WTC11 (cell line): ENCODE data around the gene MSLN. TPM values are rescaled to one million over a fixed set of nuclear protein-coding genes. Genes with fewer than 3 reads are reported as not detected.
A peak's percentile ranks its signal among the peaks of the same experiment; 100 is the strongest.

ENCODE experiments used
- ATAC-seq: fragments of 200-7000 bp; cut with Tn5 transposase; 2 replicates; pipeline ENCODE4 v1.10.0; 2021; ENCODE audit warnings: mild to moderate bottlenecking, moderate library complexity
- CTCF ChIA-PET: fragments of 300-600 bp; sonication (Branson Sonifier 250); formaldehyde crosslinking; loops from one replicate; lab custom pipeline; 2021; ENCODE audit warnings: antibody characterized with exemption; lab: Charles Lee
- POLR2A ChIA-PET: fragments of 350-600 bp; sonication (Branson Sonifier 250); formaldehyde crosslinking; loops from one replicate; lab custom pipeline; 2021; ENCODE audit warnings: antibody characterized with exemption; lab: Charles Lee
- DNase-seq: peaks from one replicate; pipeline ENCODE4 v3.0.0; 2021; ENCODE audit warnings: low spot score
- H3K27ac Mint-ChIP-seq: 2 replicates; pipeline ENCODE4 v1.8.0; 2021; ENCODE audit warnings: mixed read lengths
- H3K27me3 Mint-ChIP-seq: 2 replicates; pipeline ENCODE4 v1.8.0; 2021; ENCODE audit warnings: low read depth, mild to moderate bottlenecking, moderate library complexity, mixed read lengths
- H3K36me3 Mint-ChIP-seq: 2 replicates; pipeline ENCODE4 v1.8.0; 2021; ENCODE audit warnings: mixed read lengths
- H3K4me1 Mint-ChIP-seq: 2 replicates; pipeline ENCODE4 v1.8.0; 2022; ENCODE audit warnings: mixed read lengths
- H3K4me3 Mint-ChIP-seq: 2 replicates; pipeline ENCODE4 v1.8.0; 2021; ENCODE audit warnings: mild to moderate bottlenecking, moderate library complexity, mixed read lengths
- H3K9me3 Mint-ChIP-seq: 2 replicates; pipeline ENCODE4 v1.8.0; 2021; ENCODE audit warnings: mixed read lengths
- FOXJ3 ChIP-seq: sonication (generic); formaldehyde crosslinking; IDR thresholded peaks from 2 replicates; pipeline ENCODE4 v1.9.0; 2021; ENCODE audit warnings: missing genetic modification reagents, mild to moderate bottlenecking, borderline replicate concordance
- IRF2 ChIP-seq: sonication (generic); formaldehyde crosslinking; IDR thresholded peaks from 2 replicates; pipeline ENCODE4 v1.8.0; 2022; ENCODE audit warnings: low read depth, missing genetic modification reagents, borderline replicate concordance
- MYBL2 ChIP-seq: sonication (generic); formaldehyde crosslinking; IDR thresholded peaks from 2 replicates; pipeline ENCODE4 v1.8.1; 2023; ENCODE audit warnings: mild to moderate bottlenecking, moderate library complexity, missing genetic modification reagents
- NFYB ChIP-seq: sonication (generic); formaldehyde crosslinking; conservative IDR thresholded peaks from 2 replicates; pipeline ENCODE4 v1.8.0; 2022; ENCODE audit warnings: low read depth, missing genetic modification reagents
- NR2C2 ChIP-seq: sonication (generic); formaldehyde crosslinking; IDR thresholded peaks from 2 replicates; pipeline ENCODE4 v1.8.0; 2022; ENCODE audit warnings: mild to moderate bottlenecking, missing genetic modification reagents
- RORB ChIP-seq: fragments of 250-450 bp; sonication (Bioruptor Pico); IDR thresholded peaks from 2 replicates; pipeline ENCODE4 v1.9.0; 2021; ENCODE audit warnings: mild to moderate bottlenecking
- TP53 ChIP-seq: sonication (generic); formaldehyde crosslinking; IDR thresholded peaks from 2 replicates; pipeline ENCODE4 v1.8.1; 2023; ENCODE audit warnings: mild to moderate bottlenecking, missing genetic modification reagents
- ZBTB21 ChIP-seq: sonication (generic); formaldehyde crosslinking; IDR thresholded peaks from 2 replicates; pipeline ENCODE4 v1.8.1; 2023; ENCODE audit warnings: mild to moderate bottlenecking, missing genetic modification reagents, borderline replicate concordance
- total RNA-seq: library from RNA; stranded (reverse); gene quantifications from 3 replicates; pipeline ENCODE4 v1.2.3, GENCODE V29; 2021
- TF ChIP-seq, protein P1 (sequence below): sonication (generic); formaldehyde crosslinking; IDR thresholded peaks from 2 replicates; pipeline ENCODE4 v1.8.1; 2023; ENCODE audit warnings: mild to moderate bottlenecking, missing genetic modification reagents, borderline replicate concordance
- TF ChIP-seq, protein P2 (sequence below): sonication (generic); formaldehyde crosslinking; conservative IDR thresholded peaks from 2 replicates; pipeline ENCODE4 v1.8.1; 2022; ENCODE audit warnings: mild to moderate bottlenecking, missing genetic modification reagents
- TF ChIP-seq, protein P3 (sequence below): sonication (generic); formaldehyde crosslinking; IDR thresholded peaks from 2 replicates; pipeline ENCODE4 v1.8.0; 2022; ENCODE audit warnings: mild to moderate bottlenecking, missing genetic modification reagents
- TF ChIP-seq, protein P4 (sequence below): fragments of 250-450 bp; sonication (Bioruptor Pico); IDR thresholded peaks from 2 replicates; pipeline ENCODE4 v1.9.0; 2021; ENCODE audit warnings: mild to moderate bottlenecking

MSLN gene
- total RNA-seq, 1 experiment from 2014 or later, result 0.20 TPM

DNA sequence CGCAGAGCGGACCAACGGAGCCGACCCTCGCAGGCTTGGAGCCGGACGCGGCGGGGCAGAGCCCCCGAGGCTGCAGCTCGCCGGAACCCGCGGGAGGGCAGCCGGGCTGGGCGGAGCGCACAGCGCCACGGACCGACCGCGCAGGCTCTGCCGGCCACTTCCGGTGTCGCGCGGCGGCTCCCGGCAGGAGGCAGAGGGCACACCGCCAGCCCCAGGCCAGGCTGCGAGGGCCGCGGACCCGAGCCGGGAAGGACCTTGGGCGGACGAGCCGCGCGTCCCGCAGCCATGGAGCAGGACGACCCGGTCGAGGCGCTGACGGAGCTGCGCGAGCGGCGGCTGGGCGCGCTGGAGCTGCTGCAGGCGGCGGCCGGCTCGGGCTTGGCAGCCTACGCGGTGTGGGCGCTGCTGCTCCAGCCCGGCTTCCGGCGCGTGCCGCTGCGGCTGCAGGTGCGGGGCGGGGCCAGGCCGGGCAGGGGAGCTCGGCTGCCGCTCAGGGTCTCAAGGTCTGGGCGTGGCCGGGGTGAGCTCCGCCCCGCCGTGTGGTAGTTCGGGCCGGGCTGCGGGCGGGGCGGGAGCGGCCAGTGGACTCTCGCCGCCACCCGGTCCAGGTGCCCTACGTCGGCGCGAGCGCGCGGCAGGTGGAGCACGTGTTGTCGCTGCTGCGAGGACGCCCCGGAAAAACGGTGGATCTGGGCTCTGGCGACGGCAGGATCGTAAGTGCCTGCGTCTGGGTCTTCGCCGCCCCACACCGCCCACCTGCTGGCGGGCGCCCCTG lies 39.4 kb upstream of the MSLN start, which contains the start of gene ANTKMT (continued):
- TF ChIP-seq, protein P1, sequence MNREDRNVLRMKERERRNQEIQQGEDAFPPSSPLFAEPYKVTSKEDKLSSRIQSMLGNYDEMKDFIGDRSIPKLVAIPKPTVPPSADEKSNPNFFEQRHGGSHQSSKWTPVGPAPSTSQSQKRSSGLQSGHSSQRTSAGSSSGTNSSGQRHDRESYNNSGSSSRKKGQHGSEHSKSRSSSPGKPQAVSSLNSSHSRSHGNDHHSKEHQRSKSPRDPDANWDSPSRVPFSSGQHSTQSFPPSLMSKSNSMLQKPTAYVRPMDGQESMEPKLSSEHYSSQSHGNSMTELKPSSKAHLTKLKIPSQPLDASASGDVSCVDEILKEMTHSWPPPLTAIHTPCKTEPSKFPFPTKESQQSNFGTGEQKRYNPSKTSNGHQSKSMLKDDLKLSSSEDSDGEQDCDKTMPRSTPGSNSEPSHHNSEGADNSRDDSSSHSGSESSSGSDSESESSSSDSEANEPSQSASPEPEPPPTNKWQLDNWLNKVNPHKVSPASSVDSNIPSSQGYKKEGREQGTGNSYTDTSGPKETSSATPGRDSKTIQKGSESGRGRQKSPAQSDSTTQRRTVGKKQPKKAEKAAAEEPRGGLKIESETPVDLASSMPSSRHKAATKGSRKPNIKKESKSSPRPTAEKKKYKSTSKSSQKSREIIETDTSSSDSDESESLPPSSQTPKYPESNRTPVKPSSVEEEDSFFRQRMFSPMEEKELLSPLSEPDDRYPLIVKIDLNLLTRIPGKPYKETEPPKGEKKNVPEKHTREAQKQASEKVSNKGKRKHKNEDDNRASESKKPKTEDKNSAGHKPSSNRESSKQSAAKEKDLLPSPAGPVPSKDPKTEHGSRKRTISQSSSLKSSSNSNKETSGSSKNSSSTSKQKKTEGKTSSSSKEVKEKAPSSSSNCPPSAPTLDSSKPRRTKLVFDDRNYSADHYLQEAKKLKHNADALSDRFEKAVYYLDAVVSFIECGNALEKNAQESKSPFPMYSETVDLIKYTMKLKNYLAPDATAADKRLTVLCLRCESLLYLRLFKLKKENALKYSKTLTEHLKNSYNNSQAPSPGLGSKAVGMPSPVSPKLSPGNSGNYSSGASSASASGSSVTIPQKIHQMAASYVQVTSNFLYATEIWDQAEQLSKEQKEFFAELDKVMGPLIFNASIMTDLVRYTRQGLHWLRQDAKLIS (CRISPR knock-in tag), result no peak

DNA sequence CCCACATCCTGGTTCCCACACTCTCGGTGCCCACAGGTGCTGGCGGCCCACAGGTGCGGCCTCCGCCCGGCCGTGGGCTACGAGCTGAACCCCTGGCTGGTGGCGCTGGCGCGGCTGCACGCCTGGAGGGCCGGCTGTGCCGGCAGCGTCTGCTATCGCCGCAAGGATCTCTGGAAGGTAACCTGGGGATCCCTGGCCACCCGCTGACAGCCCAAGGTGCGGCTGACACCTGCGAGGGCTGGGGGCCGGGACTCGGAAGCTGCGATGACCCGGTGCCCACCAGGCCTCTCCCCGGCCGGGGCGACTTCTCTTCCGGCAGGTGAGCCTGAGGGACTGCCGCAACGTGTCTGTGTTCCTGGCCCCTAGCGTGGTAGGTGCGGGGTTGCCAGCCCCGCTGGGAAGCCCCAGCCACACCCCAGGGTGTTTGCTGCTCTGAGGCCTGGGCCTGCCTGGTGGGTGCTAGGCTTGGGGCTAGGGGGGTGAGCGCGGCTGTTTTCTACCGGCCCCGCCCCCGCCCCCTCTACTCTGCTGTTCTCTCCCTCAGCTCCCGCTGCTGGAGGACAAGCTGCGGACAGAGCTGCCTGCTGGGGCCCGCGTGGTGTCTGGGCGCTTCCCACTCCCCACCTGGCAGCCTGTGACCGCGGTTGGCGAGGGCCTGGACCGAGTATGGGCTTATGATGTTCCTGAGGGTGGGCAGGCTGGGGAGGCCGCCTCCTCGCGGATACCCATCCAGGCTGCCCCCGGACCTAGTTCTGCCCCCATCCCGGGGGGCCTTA lies 38.6 kb upstream of the MSLN start:
- ATAC-seq (no peak), DNase-seq (no peak)
- H3K4me3 Mint-ChIP-seq, result no peak overlapping the region
- POLR2A ChIA-PET, result interaction anchor here (0.6 to 2.9 kb wide), 5 partner anchors 8 to 85 kb away, joined by 3 to 10 read pairs (median 5); partner anchors contain the start of genes CIAO3 and WDR24
- H3K4me1 Mint-ChIP-seq, result peaks cover 9% of the 10 kb centered on the region
- H3K27ac Mint-ChIP-seq, result no peak overlapping the region
- TF ChIP-seq TP53 (CRISPR knock-in tag), result no peak
- 0 out of 2 replicates have a peak, but pooled peaks have one; percentile 1 for TF ChIP-seq ZBTB21 (CRISPR knock-in tag)
- TF ChIP-seq, protein P2, sequence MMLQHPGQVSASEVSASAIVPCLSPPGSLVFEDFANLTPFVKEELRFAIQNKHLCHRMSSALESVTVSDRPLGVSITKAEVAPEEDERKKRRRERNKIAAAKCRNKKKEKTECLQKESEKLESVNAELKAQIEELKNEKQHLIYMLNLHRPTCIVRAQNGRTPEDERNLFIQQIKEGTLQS (CRISPR knock-in tag), result peak; percentile 24; the same call in 1 of the 2 replicates
- TF ChIP-seq IRF2 (CRISPR knock-in tag), result no peak
- TF ChIP-seq, protein P3, sequence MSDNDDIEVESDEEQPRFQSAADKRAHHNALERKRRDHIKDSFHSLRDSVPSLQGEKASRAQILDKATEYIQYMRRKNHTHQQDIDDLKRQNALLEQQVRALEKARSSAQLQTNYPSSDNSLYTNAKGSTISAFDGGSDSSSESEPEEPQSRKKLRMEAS (CRISPR knock-in tag), result 0 out of 2 replicates have a peak, but pooled peaks have one; percentile 4
- TF ChIP-seq MYBL2 (CRISPR knock-in tag), result 0 out of 2 replicates have a peak, but pooled peaks have one; percentile 7
- TF ChIP-seq NR2C2 (CRISPR knock-in tag), result no peak
- TF ChIP-seq, protein P4, sequence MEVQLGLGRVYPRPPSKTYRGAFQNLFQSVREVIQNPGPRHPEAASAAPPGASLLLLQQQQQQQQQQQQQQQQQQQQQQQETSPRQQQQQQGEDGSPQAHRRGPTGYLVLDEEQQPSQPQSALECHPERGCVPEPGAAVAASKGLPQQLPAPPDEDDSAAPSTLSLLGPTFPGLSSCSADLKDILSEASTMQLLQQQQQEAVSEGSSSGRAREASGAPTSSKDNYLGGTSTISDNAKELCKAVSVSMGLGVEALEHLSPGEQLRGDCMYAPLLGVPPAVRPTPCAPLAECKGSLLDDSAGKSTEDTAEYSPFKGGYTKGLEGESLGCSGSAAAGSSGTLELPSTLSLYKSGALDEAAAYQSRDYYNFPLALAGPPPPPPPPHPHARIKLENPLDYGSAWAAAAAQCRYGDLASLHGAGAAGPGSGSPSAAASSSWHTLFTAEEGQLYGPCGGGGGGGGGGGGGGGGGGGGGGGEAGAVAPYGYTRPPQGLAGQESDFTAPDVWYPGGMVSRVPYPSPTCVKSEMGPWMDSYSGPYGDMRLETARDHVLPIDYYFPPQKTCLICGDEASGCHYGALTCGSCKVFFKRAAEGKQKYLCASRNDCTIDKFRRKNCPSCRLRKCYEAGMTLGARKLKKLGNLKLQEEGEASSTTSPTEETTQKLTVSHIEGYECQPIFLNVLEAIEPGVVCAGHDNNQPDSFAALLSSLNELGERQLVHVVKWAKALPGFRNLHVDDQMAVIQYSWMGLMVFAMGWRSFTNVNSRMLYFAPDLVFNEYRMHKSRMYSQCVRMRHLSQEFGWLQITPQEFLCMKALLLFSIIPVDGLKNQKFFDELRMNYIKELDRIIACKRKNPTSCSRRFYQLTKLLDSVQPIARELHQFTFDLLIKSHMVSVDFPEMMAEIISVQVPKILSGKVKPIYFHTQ (CRISPR knock-in tag), result no peak
- H3K36me3 Mint-ChIP-seq, result no peaks in the 10 kb centered on the region; the same call in 1 of the 2 replicates
- H3K9me3 Mint-ChIP-seq, result no peaks in the 10 kb centered on the region
- CTCF ChIA-PET, result interaction anchor here (0.6 to 2.8 kb wide), 14 partner anchors 8 to 658 kb away, joined by 3 to 28 read pairs (median 10); partner anchors contain the start of genes CHTF18, CIAO3 and RPUSD1
- peaks cover 9% of the 10 kb centered on the region for H3K27me3 Mint-ChIP-seq

DNA sequence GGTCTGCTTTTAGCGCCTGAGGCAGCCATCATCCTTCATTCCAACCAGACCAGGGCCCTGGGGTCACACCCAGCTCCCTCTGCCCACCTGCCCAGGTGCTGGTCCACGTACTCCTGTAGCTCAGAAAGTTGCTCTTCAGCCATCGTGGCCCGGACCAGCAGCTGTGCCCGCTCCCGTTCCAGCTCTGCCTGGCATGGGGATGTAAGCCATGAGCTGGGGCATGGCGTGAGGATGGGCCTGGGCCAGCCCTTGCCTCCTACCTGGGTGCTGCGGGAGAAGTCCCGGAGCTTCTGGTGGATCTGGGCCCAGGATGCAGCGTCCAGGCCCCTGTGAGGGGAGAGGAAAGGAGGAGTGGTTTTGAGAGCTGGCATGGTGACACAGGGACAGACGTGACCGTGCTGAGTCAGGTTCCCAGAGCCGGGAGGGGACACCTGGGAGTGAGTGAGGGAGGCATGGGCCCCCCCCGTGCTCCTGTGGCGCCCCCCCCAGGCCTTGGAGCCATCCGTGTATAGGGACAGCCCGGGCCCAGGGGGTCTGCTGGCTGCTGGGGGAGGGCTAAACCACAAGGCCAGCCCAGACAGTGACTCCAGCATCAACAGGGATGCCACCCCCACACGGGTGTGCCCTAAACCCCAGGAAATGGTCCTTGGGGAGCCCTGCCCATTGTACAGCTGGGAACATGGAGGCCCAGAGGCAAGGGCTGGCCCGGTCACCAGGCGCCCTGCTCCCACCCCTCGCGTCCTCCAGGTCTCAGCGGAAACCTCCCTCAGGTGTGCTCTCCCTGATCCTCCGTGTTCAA lies 37.5 kb upstream of the MSLN start:
- ATAC-seq (no peak), DNase-seq (no peak)
- CTCF ChIA-PET, result interaction anchor here (2.6 to 6.9 kb wide), 3 partner anchors 9 to 18 kb away, joined by 19 to 90 read pairs (median 28); partner anchors contain the start of genes CIAO3 and METRN
- peaks cover 9% of the 10 kb centered on the region for H3K4me1 Mint-ChIP-seq
- no peaks in the 10 kb centered on the region; the same call in 1 of the 2 replicates for H3K36me3 Mint-ChIP-seq
- TF ChIP-seq FOXJ3 (no peak), NFYB (no peak), RORB (CRISPR knock-in tag) (no peak), TP53 (CRISPR knock-in tag) (no peak)
- no peak overlapping the region for H3K27ac Mint-ChIP-seq
- POLR2A ChIA-PET, result no interaction called here
- no peak overlapping the region for H3K4me3 Mint-ChIP-seq
- no peaks in the 10 kb centered on the region for H3K9me3 Mint-ChIP-seq
- peaks cover 9% of the 10 kb centered on the region for H3K27me3 Mint-ChIP-seq
